Measurements from ENCODE around the gene XCL1.

DNA sequence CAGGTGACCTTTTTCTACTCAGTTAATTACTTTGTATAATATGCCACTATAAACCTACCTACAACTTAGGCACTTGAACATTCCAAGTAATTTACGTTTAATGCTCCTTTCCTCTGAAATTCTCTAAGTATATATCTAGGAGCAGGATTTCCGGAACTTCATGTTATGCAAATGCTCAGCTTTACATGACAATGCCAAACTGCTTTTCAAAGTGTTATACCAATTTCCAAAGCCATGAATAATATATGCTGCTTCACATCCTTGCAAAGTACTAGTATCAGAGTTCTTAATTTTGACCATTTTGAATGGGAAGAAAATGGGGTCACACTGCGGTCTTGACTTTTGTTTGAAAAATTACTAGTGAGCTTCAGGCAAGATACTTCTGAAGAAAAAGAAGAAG is 5.8 kb upstream of the XCL1 start:
- TF ChIP-seq POLR2A (IDR thresholded peaks at IDR 0.05): no peak
- TF ChIP-seq, protein P1, sequence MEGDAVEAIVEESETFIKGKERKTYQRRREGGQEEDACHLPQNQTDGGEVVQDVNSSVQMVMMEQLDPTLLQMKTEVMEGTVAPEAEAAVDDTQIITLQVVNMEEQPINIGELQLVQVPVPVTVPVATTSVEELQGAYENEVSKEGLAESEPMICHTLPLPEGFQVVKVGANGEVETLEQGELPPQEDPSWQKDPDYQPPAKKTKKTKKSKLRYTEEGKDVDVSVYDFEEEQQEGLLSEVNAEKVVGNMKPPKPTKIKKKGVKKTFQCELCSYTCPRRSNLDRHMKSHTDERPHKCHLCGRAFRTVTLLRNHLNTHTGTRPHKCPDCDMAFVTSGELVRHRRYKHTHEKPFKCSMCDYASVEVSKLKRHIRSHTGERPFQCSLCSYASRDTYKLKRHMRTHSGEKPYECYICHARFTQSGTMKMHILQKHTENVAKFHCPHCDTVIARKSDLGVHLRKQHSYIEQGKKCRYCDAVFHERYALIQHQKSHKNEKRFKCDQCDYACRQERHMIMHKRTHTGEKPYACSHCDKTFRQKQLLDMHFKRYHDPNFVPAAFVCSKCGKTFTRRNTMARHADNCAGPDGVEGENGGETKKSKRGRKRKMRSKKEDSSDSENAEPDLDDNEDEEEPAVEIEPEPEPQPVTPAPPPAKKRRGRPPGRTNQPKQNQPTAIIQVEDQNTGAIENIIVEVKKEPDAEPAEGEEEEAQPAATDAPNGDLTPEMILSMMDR (IDR thresholded peaks at IDR 0.05): no peak
